HCT116 (cell line): Measurements from ENCODE around the gene MICOS13. TPM values are rescaled to one million over a fixed set of nuclear protein-coding genes. Genes with fewer than 3 reads are reported as not detected.

Source experiments
- ATAC-seq: fragments of 200-7000 bp; cut with Tn5 transposase; 2 replicates; pipeline ENCODE4 v1.9.1; 2020; ENCODE audit warnings: mild to moderate bottlenecking, moderate library complexity
- BruUV-seq: library from RNA; stranded (reverse); fragments of 400-500 nt; replicated peaks from 2 replicates; lab custom pipeline; 2021; lab: Mats Ljungman, UMichigan
- CTCF ChIA-PET: fragments of 300-600 bp; sonication (Branson Sonifier 250); formaldehyde crosslinking; loops from one replicate; lab custom pipeline; 2021; ENCODE audit warnings: antibody characterized with exemption; lab: Charles Lee
- POLR2A ChIA-PET: fragments of 300-600, 350-600 bp; sonication (Branson Sonifier 250); formaldehyde crosslinking; loops from one replicate; lab custom pipeline; 2021; ENCODE audit warnings: antibody characterized with exemption; lab: Charles Lee
- RAD21 ChIA-PET, 2 experiments: fragments of 300-600 bp; sonication (Branson Sonifier 250); formaldehyde crosslinking; loops; one replicate each; lab custom pipeline; 2023; ENCODE audit warnings: low total read pairs in 2 of 2; ENCODE audit not compliant: uncharacterized antibody in 2 of 2, unreplicated experiment in 2 of 2, low non-redundant PET in 1 of 2; lab: Charles Lee
- DNase-seq: peaks from one replicate; pipeline ENCODE4 v3.0.0-alpha.2; 2010; ENCODE audit warnings: low read depth, low spot score
- H2AFZ ChIP-seq: fragments of 200-600 bp; shearing (Covaris generic), sonication (generic); 2 replicates; pipeline ENCODE4 v1.6.1; 2017; ENCODE audit warnings: low read depth, mixed run types, mixed read lengths, antibody characterized with exemption, low read length; ENCODE audit not compliant: poor library complexity, severe bottlenecking
- H3K27ac ChIP-seq: 2 replicates; pipeline ENCODE4 v1.5.1; 2012; ENCODE audit warnings: low read depth, low read length
- H3K27me3 ChIP-seq: fragments of 200-600 bp; sonication (generic); 2 replicates; pipeline ENCODE4 v1.6.1; 2016; ENCODE audit warnings: mixed run types, low read length, mixed read lengths; ENCODE audit not compliant: insufficient read depth
- H3K36me3 ChIP-seq, 2 experiments: fragments of 200-500 bp in 1 of 2; fragments of 200-600 bp in 1 of 2; sonication (Bioruptor generic) in 1 of 2; sonication (generic) in 1 of 2; 2 replicates each; pipeline versions ENCODE4 v1.5.1 to v1.6.1; 2014 to 2016; ENCODE audit warnings: low read length in 2 of 2, inconsistent platforms in 1 of 2, mixed read lengths in 1 of 2, mixed run types in 1 of 2; ENCODE audit not compliant: insufficient read depth in 2 of 2, control insufficient read depth in 1 of 2
- H3K4me1 ChIP-seq, 2 experiments: fragments of 200-600 bp in 1 of 2; sonication (generic) in 1 of 2; 2 replicates each; pipeline versions ENCODE4 v1.5.1 to v1.6.1; 2012 to 2017; ENCODE audit warnings: low read length in 2 of 2, inconsistent platforms in 1 of 2, mild to moderate bottlenecking in 1 of 2, mixed read lengths in 1 of 2, mixed run types in 1 of 2, moderate library complexity in 1 of 2; ENCODE audit not compliant: insufficient read depth in 2 of 2, control insufficient read depth in 1 of 2
- H3K4me2 ChIP-seq: fragments of 200-600 bp; sonication (generic); 2 replicates; pipeline ENCODE4 v1.6.1; 2017; ENCODE audit warnings: mixed run types, low read length, mixed read lengths
- H3K4me3 ChIP-seq, 2 experiments: fragments of 200-600 bp in 1 of 2; sonication (generic) in 1 of 2; replicated peaks in 1 of 2; 2 replicates each; pipeline ENCODE4 v1.5.1; 2011 to 2016; ENCODE audit warnings: low read length in 2 of 2, control low read depth in 1 of 2, low read depth in 1 of 2, mild to moderate bottlenecking in 1 of 2, mixed read lengths in 1 of 2, mixed run types in 1 of 2
- H3K79me2 ChIP-seq: fragments of 200-600 bp; sonication (generic); 2 replicates; pipeline ENCODE4 v1.6.1; 2017; ENCODE audit warnings: mild to moderate bottlenecking, mixed run types, low read length, moderate library complexity, mixed read lengths; ENCODE audit not compliant: insufficient read depth
- H3K9ac ChIP-seq: fragments of 200-600 bp; sonication (generic); 2 replicates; pipeline ENCODE4 v1.6.1; 2016; ENCODE audit warnings: low read length, mixed read lengths
- H3K9me2 ChIP-seq: fragments of 200-600 bp; sonication (generic), shearing (Covaris generic); 2 replicates; pipeline ENCODE4 v1.6.1; 2017; ENCODE audit warnings: mixed run types, mild to moderate bottlenecking, moderate library complexity; ENCODE audit not compliant: insufficient read depth
- H3K9me3 ChIP-seq, 2 experiments: fragments of 200-500 bp in 1 of 2; fragments of 200-600 bp in 1 of 2; sonication (Bioruptor generic) in 1 of 2; sonication (generic) in 1 of 2; 2 replicates each; pipeline ENCODE4 v1.6.1; 2014 to 2017; ENCODE audit warnings: low read length in 2 of 2, mixed read lengths in 2 of 2, inconsistent platforms in 1 of 2, low read depth in 1 of 2, mild to moderate bottlenecking in 1 of 2, mixed run types in 1 of 2, moderate library complexity in 1 of 2; ENCODE audit not compliant: control insufficient read depth in 1 of 2, insufficient read depth in 1 of 2
- H4K20me1 ChIP-seq: fragments of 200-600 bp; sonication (generic), shearing (Covaris generic); 2 replicates; pipeline ENCODE4 v1.6.1; 2017; ENCODE audit warnings: mixed run types, mild to moderate bottlenecking, moderate library complexity; ENCODE audit not compliant: insufficient read depth
- ATF3 ChIP-seq: IDR thresholded peaks from 2 replicates; pipeline ENCODE4 v1.6.1; 2012
- CBX3 ChIP-seq: IDR thresholded peaks from 2 replicates; pipeline ENCODE4 v1.6.1; 2012; ENCODE audit warnings: low read depth
- CEBPB ChIP-seq: IDR thresholded peaks from 2 replicates; pipeline ENCODE4 v1.6.1; 2012; ENCODE audit warnings: low read depth
- CTCF ChIP-seq, 3 experiments: fragments of 200-600 bp in 1 of 3; sonication (generic) in 1 of 3; IDR thresholded peaks in 2 of 3; conservative IDR thresholded peaks in 1 of 3; 2 replicates each; pipeline ENCODE4 v1.5.1; 2012 to 2017; ENCODE audit warnings: low read depth in 2 of 3, low read length in 2 of 3, antibody characterized with exemption in 1 of 3, borderline replicate concordance in 1 of 3, control low read depth in 1 of 3, mild to moderate bottlenecking in 1 of 3, mixed read lengths in 1 of 3, mixed run types in 1 of 3, moderate library complexity in 1 of 3; ENCODE audit not compliant: insufficient read depth in 1 of 3
- EGR1 ChIP-seq: IDR thresholded peaks from 2 replicates; pipeline ENCODE4 v1.6.1; 2012; ENCODE audit warnings: low read depth
- ELF1 ChIP-seq: IDR thresholded peaks from 2 replicates; pipeline ENCODE4 v1.6.1; 2012; ENCODE audit warnings: low read depth, borderline replicate concordance
- EZH2phosphoT487 ChIP-seq: fragments of 200-600 bp; IDR thresholded peaks from 2 replicates; pipeline ENCODE4 v1.6.1; 2018; ENCODE audit warnings: antibody characterized with exemption, borderline replicate concordance
- JUND ChIP-seq: IDR thresholded peaks from 2 replicates; pipeline ENCODE4 v1.6.1; 2012
- POLR2A ChIP-seq: IDR thresholded peaks from 2 replicates; pipeline ENCODE4 v1.7.0; 2011; ENCODE audit warnings: borderline replicate concordance; ENCODE audit not compliant: insufficient read depth, insufficient read length; ENCODE audit errors: extremely low read depth
- SIN3A ChIP-seq: IDR thresholded peaks from 2 replicates; pipeline ENCODE4 v1.6.1; 2012; ENCODE audit warnings: low read depth
- SP1 ChIP-seq: IDR thresholded peaks from 2 replicates; pipeline ENCODE4 v1.6.1; 2012; ENCODE audit warnings: low read depth
- SRF ChIP-seq: IDR thresholded peaks from 2 replicates; pipeline ENCODE4 v1.6.1; 2012; ENCODE audit warnings: low read depth
- TCF7L2 ChIP-seq: IDR thresholded peaks from 2 replicates; pipeline ENCODE4 v1.7.0; 2011; ENCODE audit warnings: borderline replicate concordance, inconsistent platforms; ENCODE audit not compliant: insufficient read depth, insufficient read length; ENCODE audit errors: extremely low read depth
- ZBTB33 ChIP-seq: IDR thresholded peaks from 2 replicates; pipeline ENCODE4 v1.6.1; 2011; ENCODE audit warnings: mild to moderate bottlenecking, low read length, moderate library complexity; ENCODE audit not compliant: insufficient replicate concordance; ENCODE audit errors: extremely low read depth
- intact Hi-C: fragments of 100-400 bp; cut with micrococcal nuclease; formaldehyde crosslinking; loops from 2 replicates; pipeline ENCODE4 v1.10.0; 2022
- total RNA-seq: library from RNA; stranded (reverse); gene quantifications from one replicate; pipeline ENCODE4 v1.2.1, GENCODE V29; 2021; ENCODE audit not compliant: unreplicated experiment
- TF ChIP-seq, protein P1 (sequence below): IDR thresholded peaks from 2 replicates; pipeline ENCODE4 v1.6.1; 2012; ENCODE audit warnings: low read depth

MICOS13 gene
- total RNA-seq, 1 experiment from 2014 or later = 61.6 TPM

GRCh38 chr19:5674714-5675113 is 5.6 kb downstream of the MICOS13 start:
- intact Hi-C loops = no loop called here
- CTCF ChIA-PET = no interaction called here

More at GRCh38 chr19:5674714-5675113, 5.6 kb downstream of the MICOS13 start:
- ATAC-seq (no peak), DNase-seq (no peak)
- no peaks in the 10 kb centered on the region for H3K27me3 ChIP-seq
- ChIA-PET POLR2A (interaction anchor here (0.5 kb wide), 1 partner anchor 127 kb away, joined by 4 read pairs; no protein-coding TSS in a partner anchor), RAD21 (no interaction called here)
- peaks cover 0 to under 1% of the 10 kb centered on the region in 2 experiments; a peak in 1 of 4 replicates for H3K36me3 ChIP-seq
- H3K4me1 ChIP-seq = peaks cover 0 to 8% of the 10 kb centered on the region in 2 experiments; a peak in 1 of 4 replicates
- peaks cover 7% of the 10 kb centered on the region for H3K79me2 ChIP-seq
- no peaks in the 10 kb centered on the region for H4K20me1 ChIP-seq
- no peaks in the 10 kb centered on the region for H3K9me3 ChIP-seq
- no peak overlapping the region for H3K4me3 ChIP-seq
- H3K9me2 ChIP-seq = no peaks in the 10 kb centered on the region
- no peak overlapping the region for H2AFZ ChIP-seq
- no TSS peak for BruUV-seq
- no peak overlapping the region for H3K4me2 ChIP-seq
- no peak for TF ChIP-seq CEBPB
- TF ChIP-seq CBX3 = no peak
- TF ChIP-seq EZH2phosphoT487 = no peak
- TF ChIP-seq SRF = no peak
- no peak for TF ChIP-seq SP1
- TF ChIP-seq, protein P1, sequence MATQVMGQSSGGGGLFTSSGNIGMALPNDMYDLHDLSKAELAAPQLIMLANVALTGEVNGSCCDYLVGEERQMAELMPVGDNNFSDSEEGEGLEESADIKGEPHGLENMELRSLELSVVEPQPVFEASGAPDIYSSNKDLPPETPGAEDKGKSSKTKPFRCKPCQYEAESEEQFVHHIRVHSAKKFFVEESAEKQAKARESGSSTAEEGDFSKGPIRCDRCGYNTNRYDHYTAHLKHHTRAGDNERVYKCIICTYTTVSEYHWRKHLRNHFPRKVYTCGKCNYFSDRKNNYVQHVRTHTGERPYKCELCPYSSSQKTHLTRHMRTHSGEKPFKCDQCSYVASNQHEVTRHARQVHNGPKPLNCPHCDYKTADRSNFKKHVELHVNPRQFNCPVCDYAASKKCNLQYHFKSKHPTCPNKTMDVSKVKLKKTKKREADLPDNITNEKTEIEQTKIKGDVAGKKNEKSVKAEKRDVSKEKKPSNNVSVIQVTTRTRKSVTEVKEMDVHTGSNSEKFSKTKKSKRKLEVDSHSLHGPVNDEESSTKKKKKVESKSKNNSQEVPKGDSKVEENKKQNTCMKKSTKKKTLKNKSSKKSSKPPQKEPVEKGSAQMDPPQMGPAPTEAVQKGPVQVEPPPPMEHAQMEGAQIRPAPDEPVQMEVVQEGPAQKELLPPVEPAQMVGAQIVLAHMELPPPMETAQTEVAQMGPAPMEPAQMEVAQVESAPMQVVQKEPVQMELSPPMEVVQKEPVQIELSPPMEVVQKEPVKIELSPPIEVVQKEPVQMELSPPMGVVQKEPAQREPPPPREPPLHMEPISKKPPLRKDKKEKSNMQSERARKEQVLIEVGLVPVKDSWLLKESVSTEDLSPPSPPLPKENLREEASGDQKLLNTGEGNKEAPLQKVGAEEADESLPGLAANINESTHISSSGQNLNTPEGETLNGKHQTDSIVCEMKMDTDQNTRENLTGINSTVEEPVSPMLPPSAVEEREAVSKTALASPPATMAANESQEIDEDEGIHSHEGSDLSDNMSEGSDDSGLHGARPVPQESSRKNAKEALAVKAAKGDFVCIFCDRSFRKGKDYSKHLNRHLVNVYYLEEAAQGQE = no peak
- TF ChIP-seq CTCF (IDR thresholded peaks at IDR 0.05 in 2 of 3, conservative IDR thresholded peaks at IDR 0.05 in 1 of 3; ENCODE audit: borderline replicate concordance in 1 of 3, insufficient read depth in 1 of 3, low read depth in 2 of 3, low read length in 2 of 3) = no peak
- TF ChIP-seq POLR2A = no peak
- no peak for TF ChIP-seq TCF7L2
- no peak for TF ChIP-seq ELF1
- no peak for TF ChIP-seq ATF3
- TF ChIP-seq EGR1 = no peak
- TF ChIP-seq ZBTB33 = no peak
- no peak for TF ChIP-seq JUND
- TF ChIP-seq SIN3A = no peak
- H3K27ac ChIP-seq = no peak overlapping the region
- no peak overlapping the region for H3K9ac ChIP-seq
